T-helper 17 cell (primary cell): ENCODE results near the gene RNF7. TPM values are rescaled to one million over a fixed set of nuclear protein-coding genes. Genes with fewer than 3 reads are reported as not detected.

Experiments
- ATAC-seq: fragments of 150-1000 bp; cut with Tn5 transposase; 2 replicates; pipeline ENCODE4 v1.10.0; 2021; ENCODE audit warnings: mild to moderate bottlenecking, moderate library complexity
- DNase-seq, 3 donors: peaks; one replicate each; pipeline versions ENCODE4 v3.0.0 to v3.0.0-alpha.2; 2020 to 2021
- H3K9me3 ChIP-seq: one replicate; pipeline ENCODE4 v1.7.0; 2013; ENCODE audit warnings: low read length, mild to moderate bottlenecking; ENCODE audit not compliant: control insufficient read depth, poor library complexity, severe bottlenecking
- H3K27ac Mint-ChIP-seq: one replicate; pipeline ENCODE4 v1.8.0; 2022; ENCODE audit warnings: mild to moderate bottlenecking, moderate library complexity, mixed read lengths
- H3K27me3 Mint-ChIP-seq: one replicate; pipeline ENCODE4 v1.8.0; 2022; ENCODE audit warnings: mixed read lengths
- H3K36me3 Mint-ChIP-seq: one replicate; pipeline ENCODE4 v1.8.0; 2022; ENCODE audit warnings: low read depth, mixed read lengths
- H3K4me1 Mint-ChIP-seq: one replicate; pipeline ENCODE4 v1.8.0; 2022; ENCODE audit warnings: mild to moderate bottlenecking, mixed read lengths
- H3K4me3 Mint-ChIP-seq: one replicate; pipeline ENCODE4 v1.8.0; 2022; ENCODE audit warnings: mild to moderate bottlenecking, moderate library complexity, mixed read lengths
- total RNA-seq, 4 donors: library from RNA in 2 of 4; stranded (reverse) in 2 of 4; gene quantifications; one replicate each; pipeline ENCODE4 v1.2.3 and lab custom pipeline; 2022 to 2026

RNF7 gene
- total RNA-seq, 2 donors from 2014 or later: 58.3 to 68.2 TPM

DNA sequence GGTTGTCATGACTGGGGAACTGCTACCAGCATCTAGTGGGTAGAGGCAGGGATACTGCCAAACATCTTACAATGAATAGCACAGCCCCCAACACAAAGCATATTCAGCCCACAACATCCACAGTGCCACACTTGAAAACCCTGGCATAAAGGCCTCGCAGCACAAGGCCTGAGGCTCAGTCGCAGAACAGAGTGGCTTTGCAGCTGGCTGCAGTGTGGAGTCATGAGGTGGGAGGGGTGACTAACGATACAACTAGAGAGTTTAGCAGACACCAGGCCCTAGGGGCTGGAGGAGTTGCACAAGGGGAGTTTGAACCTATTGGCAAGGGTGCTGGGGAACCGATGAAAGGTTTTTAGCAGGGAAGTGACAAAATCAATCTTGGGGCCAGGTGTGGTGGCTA lies 57.2 kb downstream of the RNF7 start:
- ATAC-seq (no peak), DNase-seq (no peak)
- Mint-ChIP-seq H3K27me3 (no peaks in the 10 kb centered on the region), H3K4me3 (peak overlapping the region; percentile 89), H3K27ac (peak overlapping the region; percentile 93), H3K4me1 (peaks cover 39% of the 10 kb centered on the region), H3K36me3 (no peaks in the 10 kb centered on the region)
- H3K9me3 ChIP-seq: no peaks in the 10 kb centered on the region

DNA sequence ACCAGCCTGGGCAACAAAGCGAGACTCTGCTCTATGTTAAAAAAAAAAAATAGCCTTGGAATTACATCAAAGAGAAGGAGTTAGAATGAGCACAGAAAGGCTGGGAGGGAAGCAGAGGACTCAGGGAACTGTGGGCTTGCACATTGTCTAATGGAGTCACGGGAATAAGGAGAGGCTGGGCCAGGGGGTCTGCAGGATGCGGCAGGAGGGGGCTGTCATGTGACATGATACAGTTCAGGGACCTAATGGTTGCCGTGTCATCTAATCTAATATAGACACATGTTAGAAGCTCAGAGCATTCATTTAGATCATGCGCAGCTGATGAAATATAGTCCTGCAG lies 57.6 kb downstream of the RNF7 start:
- ATAC-seq (no peak), DNase-seq (no peak)
- Mint-ChIP-seq H3K4me1 (peaks cover 39% of the 10 kb centered on the region), H3K4me3 (peak overlapping the region; percentile 89), H3K36me3 (no peaks in the 10 kb centered on the region), H3K27me3 (no peaks in the 10 kb centered on the region), H3K27ac (peak overlapping the region; percentile 93)
- H3K9me3 ChIP-seq: no peaks in the 10 kb centered on the region

- peaks cover 39% of the 10 kb centered on the region for H3K4me1 Mint-ChIP-seq
- no peaks in the 10 kb centered on the region for H3K9me3 ChIP-seq
- no peaks in the 10 kb centered on the region for H3K27me3 Mint-ChIP-seq
- H3K4me3 Mint-ChIP-seq: peak overlapping the region; percentile 89
- DNase-seq: peak in 1 of 3 donors; percentile 34
- peak; percentile 83 for ATAC-seq
- no peaks in the 10 kb centered on the region for H3K36me3 Mint-ChIP-seq
- peak overlapping the region; percentile 93 for H3K27ac Mint-ChIP-seq
Measured at GRCh38 chr3:141796081-141796888, 58.2 kb downstream of the RNF7 start.

Other genes with a start within 250 kb of the RNF7 start
- gene GRK7, start 25.1 kb downstream of the RNF7 start, total RNA-seq: under 1 TPM; 0.18 to 0.20 TPM
- 10 to 100 TPM; 37.3 to 70.4 TPM for gene ATP1B3, start 138.3 kb downstream of the RNF7 start, total RNA-seq